CD8-positive, alpha-beta memory T cell (primary cell): ENCODE measurements around the gene PLSCR4. TPM values are rescaled to one million over a fixed set of nuclear protein-coding genes. Genes with fewer than 3 reads are reported as not detected.

Source experiments
- CTCF ChIA-PET: fragments of 350-600 bp; sonication (Branson Sonifier 250); formaldehyde crosslinking; loops from one replicate; lab custom pipeline; 2021; ENCODE audit warnings: antibody characterized with exemption; lab: Charles Lee
- POLR2A ChIA-PET: fragments of 350-600 bp; sonication (Branson Sonifier 250); formaldehyde crosslinking; loops from one replicate; lab custom pipeline; 2021; ENCODE audit warnings: antibody characterized with exemption; lab: Charles Lee
- DNase-seq, 5 donors: peaks; one replicate each; pipeline versions ENCODE4 v3.0.0 to v3.0.0-alpha.2; 2020 to 2022; ENCODE audit warnings: mixed read lengths in 1 of 5
- H3K27ac ChIP-seq: one replicate; pipeline ENCODE4 v1.7.0; 2013; ENCODE audit warnings: low read depth, mild to moderate bottlenecking, low read length, moderate library complexity
- H3K27me3 ChIP-seq: 2 replicates; pipeline ENCODE4 v1.7.0; 2013; ENCODE audit warnings: low read length, mild to moderate bottlenecking; ENCODE audit not compliant: insufficient read depth, poor library complexity, severe bottlenecking
- H3K36me3 ChIP-seq: 2 replicates; pipeline ENCODE4 v1.7.0; 2013; ENCODE audit warnings: mild to moderate bottlenecking, low read length, moderate library complexity; ENCODE audit not compliant: insufficient read depth
- H3K4me1 ChIP-seq: 2 replicates; pipeline ENCODE4 v1.7.0; 2013; ENCODE audit warnings: mild to moderate bottlenecking, low read length, moderate library complexity; ENCODE audit not compliant: insufficient read depth
- H3K4me3 ChIP-seq: 2 replicates; pipeline ENCODE4 v1.7.0; 2013; ENCODE audit warnings: mild to moderate bottlenecking, low read length
- H3K9me3 ChIP-seq: 2 replicates; pipeline ENCODE4 v1.7.0; 2013; ENCODE audit warnings: mild to moderate bottlenecking, low read length
- H3K27ac Mint-ChIP-seq, 8 donors: one replicate each; pipeline ENCODE4 v1.8.0; 2020 to 2021; ENCODE audit warnings: mixed read lengths in 8 of 8, mild to moderate bottlenecking in 6 of 8, inconsistent platforms in 3 of 8, moderate library complexity in 3 of 8
- H3K27me3 Mint-ChIP-seq, 2 donors: one replicate each; pipeline ENCODE4 v1.8.0; 2020 to 2021; ENCODE audit warnings: mixed read lengths in 2 of 2, mild to moderate bottlenecking in 1 of 2, moderate library complexity in 1 of 2
- H3K36me3 Mint-ChIP-seq, 3 donors: one replicate each; pipeline ENCODE4 v1.8.0; 2020 to 2021; ENCODE audit warnings: mixed read lengths in 3 of 3, inconsistent platforms in 1 of 3, mild to moderate bottlenecking in 1 of 3
- H3K4me1 Mint-ChIP-seq, 3 donors: one replicate each; pipeline ENCODE4 v1.8.0; 2020 to 2021; ENCODE audit warnings: mixed read lengths in 3 of 3, inconsistent platforms in 1 of 3, mild to moderate bottlenecking in 1 of 3
- H3K4me3 Mint-ChIP-seq, 7 donors: one replicate each; pipeline ENCODE4 v1.8.0; 2020 to 2021; ENCODE audit warnings: mixed read lengths in 7 of 7, mild to moderate bottlenecking in 6 of 7, moderate library complexity in 4 of 7, inconsistent platforms in 2 of 7
- H3K9me3 Mint-ChIP-seq, 5 donors: one replicate each; pipeline ENCODE4 v1.8.0; 2020 to 2022; ENCODE audit warnings: mixed read lengths in 5 of 5, mild to moderate bottlenecking in 3 of 5, moderate library complexity in 2 of 5, inconsistent platforms in 1 of 5
- polyA plus RNA-seq: library from polyadenylated mRNA; unstranded; fragments of 300-500 nt; fragmentation: Illumina TruSeq; gene quantifications from one replicate; pipeline ENCODE4 v1.2.3, GENCODE V29; 2021
- total RNA-seq, 2 experiments: library from RNA; stranded (reverse); gene quantifications; one replicate each; pipeline ENCODE4 v1.2.3, GENCODE V29; 2021

Gene PLSCR4
- total and polyA plus RNA-seq, 3 experiments from 2014 or later: not detected

GRCh38 chr3:146218880-146219866 is 31.7 kb downstream of the PLSCR4 start:
- H3K4me3 ChIP-seq: no peak overlapping the region
- Mint-ChIP-seq H3K27ac (no peak overlapping the region), H3K9me3 (no peaks in the 10 kb centered on the region), H3K4me3 (no peak overlapping the region), H3K27me3 (peaks cover 2 to 10% of the 10 kb centered on the region in 2 donors), H3K4me1 (no peaks in the 10 kb centered on the region), H3K36me3 (no peaks in the 10 kb centered on the region)
- peak in 4 of 5 donors; percentile 2 to 23 (median 12) for DNase-seq
- ChIA-PET POLR2A (no interaction called here), CTCF (no interaction called here)
- H3K4me1 ChIP-seq: no peaks in the 10 kb centered on the region
- H3K9me3 ChIP-seq: no peaks in the 10 kb centered on the region
- no peaks in the 10 kb centered on the region for H3K27me3 ChIP-seq
- H3K27ac ChIP-seq: no peak overlapping the region
- H3K36me3 ChIP-seq: no peaks in the 10 kb centered on the region

DNA sequence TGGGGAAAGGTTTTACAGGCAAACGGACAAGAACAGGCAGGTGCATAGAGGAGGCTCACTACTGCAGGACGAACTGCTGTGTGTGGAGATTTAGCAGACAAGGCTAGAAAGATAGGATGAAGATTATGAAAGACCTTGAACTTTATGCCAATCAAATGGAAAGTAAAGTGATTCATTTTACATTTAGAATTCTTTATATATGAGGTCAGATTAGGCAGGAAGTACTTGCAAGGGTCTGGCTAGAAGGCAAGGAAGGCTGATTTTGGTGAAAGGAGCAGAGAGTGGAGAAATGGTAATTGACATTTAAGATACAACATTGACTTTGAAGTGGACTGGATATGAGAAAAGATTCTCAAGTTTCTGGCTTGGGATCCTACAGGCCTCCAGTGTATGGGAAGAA is 33.6 kb downstream of the PLSCR4 start:
- Histone ChIP-seq H3K9me3 (no peaks in the 10 kb centered on the region), H3K4me3 (no peak overlapping the region), H3K27ac (no peak overlapping the region), H3K4me1 (no peaks in the 10 kb centered on the region), H3K36me3 (no peaks in the 10 kb centered on the region), H3K27me3 (no peaks in the 10 kb centered on the region)
- Mint-ChIP-seq H3K36me3 (no peaks in the 10 kb centered on the region), H3K4me1 (no peaks in the 10 kb centered on the region), H3K27ac (no peak overlapping the region), H3K9me3 (no peaks in the 10 kb centered on the region), H3K27me3 (peaks cover 2 to 10% of the 10 kb centered on the region in 2 donors), H3K4me3 (no peak overlapping the region)
- no peak for DNase-seq
- CTCF ChIA-PET: no interaction called here
- POLR2A ChIA-PET: no interaction called here

GRCh38 chr3:146214493-146214892 is 36.4 kb downstream of the PLSCR4 start:
- Mint-ChIP-seq H3K36me3 (no peaks in the 10 kb centered on the region), H3K4me1 (no peaks in the 10 kb centered on the region), H3K27me3 (peaks cover 0 to 10% of the 10 kb centered on the region in 2 donors), H3K4me3 (no peak overlapping the region), H3K27ac (no peak overlapping the region), H3K9me3 (no peaks in the 10 kb centered on the region)
- Histone ChIP-seq H3K27ac (no peak overlapping the region), H3K9me3 (no peaks in the 10 kb centered on the region), H3K4me3 (no peak overlapping the region), H3K4me1 (no peaks in the 10 kb centered on the region), H3K36me3 (no peaks in the 10 kb centered on the region), H3K27me3 (no peaks in the 10 kb centered on the region)
- ChIA-PET POLR2A (no interaction called here), CTCF (no interaction called here)
- no peak for DNase-seq

DNA sequence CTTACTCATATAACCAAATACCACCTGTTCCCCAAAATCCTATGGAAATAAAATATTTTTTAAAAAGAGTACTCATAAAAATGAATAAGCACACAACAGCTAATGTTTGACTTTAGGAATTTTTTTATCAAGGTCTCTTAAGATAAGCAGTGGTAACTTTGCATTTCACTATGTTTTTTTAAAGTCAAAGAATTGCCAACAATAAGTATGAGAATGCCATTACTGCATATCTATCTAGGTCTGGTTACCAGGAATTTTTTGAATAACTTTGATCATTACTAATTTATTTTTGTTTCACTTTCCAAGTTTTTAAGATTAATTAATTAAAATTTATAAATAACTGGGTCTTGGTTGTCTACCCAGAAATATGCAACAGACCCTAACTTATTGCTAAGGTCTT is 41.5 kb downstream of the PLSCR4 start:
- POLR2A ChIA-PET: no interaction called here
- no peak overlapping the region for H3K4me3 ChIP-seq
- H3K27ac Mint-ChIP-seq: no peak overlapping the region
- no peaks in the 10 kb centered on the region for H3K4me1 Mint-ChIP-seq
- no peaks in the 10 kb centered on the region for H3K9me3 ChIP-seq
- H3K27me3 ChIP-seq: no peaks in the 10 kb centered on the region
- CTCF ChIA-PET: no interaction called here
- H3K4me3 Mint-ChIP-seq: no peak overlapping the region
- no peaks in the 10 kb centered on the region for H3K4me1 ChIP-seq
- no peaks in the 10 kb centered on the region for H3K36me3 Mint-ChIP-seq
- DNase-seq: no peak
- no peaks in the 10 kb centered on the region for H3K9me3 Mint-ChIP-seq
- H3K36me3 ChIP-seq: no peaks in the 10 kb centered on the region
- peaks cover 0 to 1% of the 10 kb centered on the region in 2 donors for H3K27me3 Mint-ChIP-seq
- no peak overlapping the region for H3K27ac ChIP-seq

DNA sequence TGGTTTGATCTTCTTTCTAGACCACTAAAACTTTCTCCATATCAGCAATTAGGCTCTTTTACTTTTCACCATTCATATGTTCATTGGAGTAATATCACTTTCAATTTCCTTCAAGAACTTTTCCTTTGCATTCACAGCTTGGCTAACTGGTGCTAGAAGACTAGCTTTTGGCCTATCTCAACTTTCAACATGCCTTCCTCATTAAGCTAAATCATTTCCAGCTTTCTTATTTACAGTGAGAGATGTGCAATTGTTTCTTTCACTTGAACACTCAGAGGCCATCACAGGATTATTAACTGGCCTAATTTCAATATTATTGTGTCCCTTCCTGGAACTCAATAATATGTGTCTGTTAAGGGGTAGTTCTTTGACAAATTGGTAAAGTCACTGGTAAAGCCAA is 47.1 kb downstream of the PLSCR4 start:
- H3K9me3 ChIP-seq: no peaks in the 10 kb centered on the region
- peaks cover 0 to 1% of the 10 kb centered on the region in 2 donors for H3K27me3 Mint-ChIP-seq
- ChIA-PET POLR2A (no interaction called here), CTCF (no interaction called here)
- H3K4me3 ChIP-seq: no peak overlapping the region
- H3K27me3 ChIP-seq: no peaks in the 10 kb centered on the region
- H3K4me1 Mint-ChIP-seq: no peaks in the 10 kb centered on the region
- H3K4me3 Mint-ChIP-seq: no peak overlapping the region
- no peak overlapping the region for H3K27ac ChIP-seq
- H3K9me3 Mint-ChIP-seq: no peaks in the 10 kb centered on the region
- H3K4me1 ChIP-seq: no peaks in the 10 kb centered on the region
- no peaks in the 10 kb centered on the region for H3K36me3 ChIP-seq
- DNase-seq: no peak
- no peaks in the 10 kb centered on the region for H3K36me3 Mint-ChIP-seq
- H3K27ac Mint-ChIP-seq: no peak overlapping the region

DNA sequence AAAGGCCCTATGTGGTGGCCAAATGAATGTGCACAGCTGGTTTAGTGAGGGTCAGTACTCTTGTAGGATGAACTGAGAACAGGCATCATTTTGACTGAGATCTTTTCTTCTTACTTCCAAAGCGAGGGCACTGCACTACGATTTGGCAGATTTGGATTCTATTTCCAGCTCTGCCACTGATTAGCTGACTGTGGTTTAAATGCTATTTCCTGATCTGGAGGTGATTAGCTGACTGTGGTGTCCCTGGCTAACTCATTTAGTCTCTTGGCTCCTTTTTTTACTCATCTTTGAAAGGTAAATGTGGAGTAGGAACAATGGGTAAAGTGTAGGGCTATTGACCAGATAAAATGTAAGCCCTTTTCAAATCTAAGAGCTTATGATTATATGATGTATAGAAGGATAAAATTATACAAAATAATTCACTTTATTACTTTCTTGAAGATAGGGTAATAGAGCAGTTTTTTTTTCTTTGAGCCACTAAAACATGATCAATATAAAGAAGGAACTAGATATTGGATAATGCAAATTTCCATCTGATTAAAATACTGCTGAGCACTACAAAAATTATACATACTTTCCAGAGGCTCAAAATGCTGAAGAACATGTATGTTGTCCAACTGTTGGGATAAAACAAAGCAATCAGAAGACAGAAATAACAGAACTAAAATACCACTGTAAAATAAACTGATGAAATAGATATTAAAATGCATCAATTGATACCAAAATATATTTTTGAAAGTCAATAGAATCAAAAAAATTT is 50.3 kb downstream of the PLSCR4 start:
- CTCF ChIA-PET: interaction anchor here (1.8 kb wide), 1 partner anchor 11 kb away, joined by 7 read pairs; no protein-coding TSS in a partner anchor
- Mint-ChIP-seq H3K4me3 (no peak overlapping the region), H3K36me3 (no peaks in the 10 kb centered on the region), H3K9me3 (no peaks in the 10 kb centered on the region), H3K4me1 (no peaks in the 10 kb centered on the region), H3K27me3 (no peaks in the 10 kb centered on the region), H3K27ac (no peak overlapping the region)
- Histone ChIP-seq H3K36me3 (no peaks in the 10 kb centered on the region), H3K9me3 (no peaks in the 10 kb centered on the region), H3K27ac (no peak overlapping the region), H3K4me1 (no peaks in the 10 kb centered on the region), H3K4me3 (no peak overlapping the region), H3K27me3 (no peaks in the 10 kb centered on the region)
- no peak for DNase-seq
- POLR2A ChIA-PET: interaction anchor here (0.5 kb wide), 1 partner anchor 15 kb away, joined by 3 read pairs; no protein-coding TSS in a partner anchor

GRCh38 chr3:146199762-146200161 is 51.1 kb downstream of the PLSCR4 start:
- CTCF ChIA-PET: interaction anchor here (1.8 kb wide), 1 partner anchor 10 kb away, joined by 7 read pairs; no protein-coding TSS in a partner anchor
- no peak for DNase-seq
- Histone ChIP-seq H3K9me3 (no peaks in the 10 kb centered on the region), H3K4me3 (no peak overlapping the region), H3K27me3 (no peaks in the 10 kb centered on the region), H3K36me3 (no peaks in the 10 kb centered on the region), H3K4me1 (no peaks in the 10 kb centered on the region), H3K27ac (no peak overlapping the region)
- Mint-ChIP-seq H3K27ac (no peak overlapping the region), H3K36me3 (no peaks in the 10 kb centered on the region), H3K4me3 (no peak overlapping the region), H3K4me1 (no peaks in the 10 kb centered on the region), H3K9me3 (no peaks in the 10 kb centered on the region), H3K27me3 (no peaks in the 10 kb centered on the region)
- POLR2A ChIA-PET: no interaction called here

- H3K27ac Mint-ChIP-seq: no peak overlapping the region
- Histone ChIP-seq H3K4me1 (no peaks in the 10 kb centered on the region), H3K27me3 (no peaks in the 10 kb centered on the region), H3K9me3 (no peaks in the 10 kb centered on the region), H3K36me3 (no peaks in the 10 kb centered on the region), H3K27ac (no peak overlapping the region), H3K4me3 (no peak overlapping the region)
- no peak overlapping the region for H3K4me3 Mint-ChIP-seq
- no peaks in the 10 kb centered on the region for H3K4me1 Mint-ChIP-seq
- POLR2A ChIA-PET: no interaction called here
- H3K9me3 Mint-ChIP-seq: no peaks in the 10 kb centered on the region
- DNase-seq: no peak
- CTCF ChIA-PET: no interaction called here
- H3K27me3 Mint-ChIP-seq: no peaks in the 10 kb centered on the region
- H3K36me3 Mint-ChIP-seq: no peaks in the 10 kb centered on the region
Measured at GRCh38 chr3:146196789-146197188, 54.1 kb downstream of the PLSCR4 start.
